HG03460 (cell line): Measurements from ENCODE around the gene GOLGA8O.
"Not testable (repeated sequence)": the region's sequence is repeated elsewhere in the genome, so short reads cannot be mapped to it uniquely, and the experiment has no call there.

Experiments used
- ATAC-seq: cut with Tn5 transposase; IDR thresholded peaks from one replicate; pipeline ENCODE4 v1.9.1; 2021; ENCODE audit not compliant: unreplicated experiment

GOLGA8O gene, protein sequence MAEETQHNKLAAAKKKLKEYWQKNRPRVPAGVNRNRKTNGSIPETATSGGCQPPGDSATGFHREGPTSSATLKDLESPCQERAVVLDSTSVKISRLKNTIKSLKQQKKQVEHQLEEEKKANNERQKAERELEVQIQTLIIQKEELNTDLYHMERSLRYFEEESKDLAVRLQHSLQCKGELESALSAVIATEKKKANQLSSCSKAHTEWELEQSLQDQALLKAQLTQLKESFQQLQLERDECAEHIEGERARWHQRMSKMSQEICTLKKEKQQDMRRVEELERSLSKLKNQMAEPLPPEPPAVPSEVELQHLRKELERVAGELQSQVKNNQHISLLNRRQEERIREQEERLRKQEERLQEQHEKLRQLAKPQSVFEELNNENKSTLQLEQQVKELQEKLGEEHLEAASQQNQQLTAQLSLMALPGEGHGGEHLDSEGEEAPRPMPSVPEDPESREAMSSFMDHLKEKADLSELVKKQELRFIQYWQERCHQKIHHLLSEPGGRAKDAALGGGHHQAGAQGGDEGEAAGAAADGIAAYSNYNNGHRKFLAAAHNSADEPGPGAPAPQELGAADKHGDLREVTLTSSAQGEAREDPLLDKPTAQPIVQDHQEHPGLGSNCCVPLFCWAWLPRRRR

DNA sequence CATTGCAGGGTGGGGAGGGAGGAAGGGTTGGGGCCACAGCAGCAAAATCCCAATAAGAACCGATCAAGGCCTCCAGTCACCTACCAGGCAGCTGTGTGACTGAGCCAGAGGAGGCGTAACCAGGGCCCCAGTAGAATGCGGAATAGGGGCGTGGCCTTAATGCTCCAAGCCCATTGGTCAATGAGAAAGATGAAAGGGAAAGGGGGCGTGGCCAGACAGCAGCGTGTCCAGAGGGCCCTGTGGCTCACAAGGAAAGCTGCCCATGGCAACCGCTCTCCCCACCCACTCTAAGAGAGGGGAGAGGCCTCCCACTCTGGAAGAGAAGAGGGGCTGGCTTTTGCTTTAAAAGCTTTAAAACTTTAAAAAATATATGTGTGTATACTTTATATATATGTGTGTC is at the start of gene GOLGA8O:
Gene GOLGA8O, minus strand, starts transcription at position 101 of the 400 bp plus-strand sequence. Its CDS starts 98 bp downstream, at position 3.
- ATAC-seq = not testable (repeated sequence)

DNA sequence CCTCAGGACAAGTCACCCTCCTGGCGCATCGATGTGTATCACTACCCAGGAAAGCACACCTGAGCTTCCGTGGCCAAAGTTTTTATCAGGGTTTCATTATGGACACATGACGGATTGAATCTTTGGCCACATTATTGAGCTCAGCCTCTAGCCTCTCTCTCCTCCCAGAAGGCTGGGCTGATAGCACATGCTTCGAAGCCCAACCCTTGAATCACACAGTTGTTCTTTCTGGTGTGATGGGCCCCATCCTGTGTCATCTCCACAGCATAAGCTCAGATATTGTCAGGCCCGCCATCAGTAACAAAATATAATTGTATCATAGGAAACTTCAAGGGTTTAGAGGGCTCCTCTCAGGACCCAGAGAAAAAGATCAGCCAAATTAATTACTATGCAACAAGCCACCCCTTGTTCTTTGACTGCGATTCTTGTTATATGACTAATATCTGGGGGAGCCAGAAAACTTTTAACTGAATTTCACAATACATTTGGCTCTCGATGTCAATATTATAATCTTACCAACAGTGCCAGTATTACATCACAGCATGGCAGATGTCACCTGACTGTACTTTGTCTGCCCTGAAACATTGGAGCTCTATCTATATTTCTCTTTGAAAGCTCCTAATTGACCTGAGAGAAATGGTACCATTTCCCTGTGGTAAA is 48.8 kb upstream of the GOLGA8O start:
- not testable (repeated sequence) for ATAC-seq

GRCh38 chr15:32502946-32503345 is 47.5 kb upstream of the GOLGA8O start:
- ATAC-seq = not testable (repeated sequence)

DNA sequence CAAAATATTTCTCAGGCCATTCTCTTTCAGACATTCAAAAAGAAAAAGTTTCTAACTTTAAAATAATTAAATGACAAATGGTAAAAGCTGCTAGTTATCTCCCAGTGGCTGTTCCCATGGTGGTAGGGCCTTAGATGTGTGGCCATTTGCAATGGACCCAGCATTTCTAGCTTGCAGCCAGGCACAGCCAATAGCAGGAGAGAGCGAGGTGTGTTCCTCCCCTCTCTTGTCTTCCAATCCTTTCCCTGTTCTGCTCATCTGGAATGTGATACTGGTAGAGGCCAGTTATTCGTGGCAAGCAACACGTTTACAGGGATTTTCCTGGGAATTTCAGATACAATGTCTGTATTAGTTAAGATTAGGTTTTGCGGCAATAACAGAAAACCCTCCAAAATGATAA is 37.3 kb upstream of the GOLGA8O start:
- not testable (repeated sequence) for ATAC-seq

DNA sequence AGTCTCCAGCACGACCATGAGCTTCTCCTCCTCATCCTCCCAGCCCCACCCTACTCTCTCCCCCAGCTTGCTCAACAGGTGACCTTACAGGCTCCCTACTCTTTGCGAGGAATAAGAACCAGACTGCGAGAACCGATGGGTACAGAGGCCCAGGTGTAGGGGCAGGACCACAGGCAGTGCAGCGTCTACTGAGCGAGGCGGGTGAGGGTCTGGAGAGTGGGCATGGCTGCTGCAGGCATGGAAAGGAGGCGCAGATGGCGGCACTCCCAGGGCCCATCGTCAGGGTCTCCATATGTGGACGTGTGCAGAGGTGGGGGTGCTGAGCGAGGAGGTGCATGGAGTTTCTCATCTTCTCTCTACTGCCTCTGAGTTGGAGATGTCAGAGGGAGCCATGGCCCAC is 31.0 kb upstream of the GOLGA8O start:
- not testable (repeated sequence) for ATAC-seq

DNA sequence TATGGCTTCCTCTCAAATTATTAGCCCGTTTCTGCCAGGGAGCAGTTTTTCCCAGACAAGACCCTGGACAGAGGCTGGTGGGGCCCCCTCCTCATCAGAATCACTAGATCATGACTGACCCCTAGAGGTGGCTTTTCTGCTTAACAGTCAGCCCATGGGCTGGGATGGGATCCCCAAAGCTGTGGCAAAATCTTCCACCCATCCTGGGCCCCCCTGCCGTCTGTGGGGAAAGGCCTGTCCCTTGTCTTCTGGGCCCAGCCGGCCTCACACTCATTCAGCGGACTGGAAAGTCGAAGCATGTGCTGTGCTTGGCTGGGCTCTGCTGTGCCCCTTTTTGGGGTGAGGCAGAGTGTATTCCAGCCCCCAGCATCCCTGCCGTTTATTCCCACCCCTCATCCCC is 27.9 kb upstream of the GOLGA8O start:
- ATAC-seq = not testable (repeated sequence)

DNA sequence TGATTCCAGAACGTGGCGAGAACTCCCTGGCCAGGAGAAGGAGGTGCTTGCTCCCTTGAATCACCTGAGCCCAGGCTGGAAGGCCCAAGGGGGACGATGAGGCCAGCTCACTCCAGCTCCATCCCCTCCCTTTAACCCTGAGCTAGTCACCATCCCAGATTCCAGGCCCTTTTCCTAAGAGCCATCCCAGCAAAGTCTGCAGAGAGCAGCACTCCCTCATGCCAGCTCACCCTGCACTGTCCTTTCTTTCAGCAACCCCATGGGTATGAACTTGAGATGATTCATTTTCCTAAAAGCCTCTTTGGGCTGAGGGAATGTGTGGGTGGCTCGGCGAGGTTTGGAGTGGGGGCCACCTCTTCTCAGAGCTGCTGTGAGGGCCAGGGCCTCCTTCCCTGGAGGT is 26.2 kb upstream of the GOLGA8O start:
- ATAC-seq = not testable (repeated sequence)

GRCh38 chr15:32468076-32468475 is 12.6 kb upstream of the GOLGA8O start:
- not testable (repeated sequence) for ATAC-seq

DNA sequence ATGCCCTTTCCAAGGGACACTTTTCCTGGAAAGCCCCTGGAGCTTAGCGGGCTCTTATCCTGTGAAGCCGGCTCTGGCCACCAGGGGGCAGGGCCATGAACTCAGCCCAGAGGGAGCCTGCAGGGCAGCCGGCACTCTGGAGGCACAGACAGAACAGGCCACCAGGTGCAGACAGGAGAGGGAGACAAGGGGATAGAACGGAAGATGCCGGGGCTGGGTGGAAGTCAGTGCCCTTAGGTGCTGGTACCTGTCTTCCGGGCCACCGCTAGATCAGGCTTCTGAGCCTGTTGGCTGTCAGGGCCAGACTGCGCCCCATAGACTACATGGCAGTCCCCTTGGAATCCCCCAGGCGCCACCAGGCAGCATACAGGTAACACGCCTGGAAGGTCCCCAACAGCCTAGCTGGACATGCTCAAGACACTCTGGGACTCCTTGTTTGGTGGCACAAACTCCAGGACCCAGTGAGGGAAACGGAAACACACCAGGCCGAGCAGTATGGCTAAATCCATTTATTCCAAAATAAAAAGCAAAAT is 14.9 kb downstream of the GOLGA8O start:
- not testable (repeated sequence) for ATAC-seq

DNA sequence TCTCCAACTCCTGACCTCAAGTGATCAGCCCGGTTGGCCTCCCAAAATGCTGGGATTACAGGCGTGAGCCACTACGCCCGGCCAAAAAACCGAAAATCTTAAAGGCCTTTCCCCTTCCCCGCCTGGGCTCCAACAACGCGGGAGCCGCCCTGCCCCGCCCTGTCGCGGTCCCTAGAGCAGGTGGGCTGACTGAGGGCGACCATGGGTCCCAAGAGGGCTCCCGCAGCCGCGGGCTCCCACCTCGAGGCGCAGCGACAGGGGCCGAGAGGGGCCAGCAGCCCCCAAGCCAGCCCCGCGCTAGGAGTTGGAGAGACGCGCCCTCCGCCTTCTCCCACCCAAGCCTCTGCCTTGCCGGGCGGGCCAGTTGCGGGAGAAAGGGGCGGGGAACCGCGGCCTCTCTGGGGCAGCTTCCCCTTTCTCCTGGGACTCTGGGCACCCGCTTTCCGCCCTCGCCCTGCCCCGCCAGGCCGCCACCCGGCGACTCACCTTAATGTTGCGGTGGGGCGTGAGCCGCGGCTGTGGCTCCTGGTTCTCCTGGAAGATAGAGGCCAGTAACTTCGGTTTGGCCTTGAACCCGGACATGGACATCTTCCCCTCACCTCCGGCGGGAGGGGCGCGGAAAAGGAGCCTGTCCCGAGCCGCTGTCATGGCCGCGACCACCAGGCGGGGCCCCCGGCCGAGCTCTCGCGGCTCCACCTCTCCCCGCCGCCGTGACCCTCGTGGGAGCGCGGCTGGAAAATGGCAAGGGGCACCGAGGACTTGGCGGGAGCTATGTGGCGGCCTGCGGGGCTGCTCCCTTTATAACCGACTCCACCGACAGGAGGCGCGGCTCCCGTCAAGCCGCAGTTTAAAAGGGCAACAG is 21.1 kb downstream of the GOLGA8O start:
- ATAC-seq = not testable (repeated sequence)

DNA sequence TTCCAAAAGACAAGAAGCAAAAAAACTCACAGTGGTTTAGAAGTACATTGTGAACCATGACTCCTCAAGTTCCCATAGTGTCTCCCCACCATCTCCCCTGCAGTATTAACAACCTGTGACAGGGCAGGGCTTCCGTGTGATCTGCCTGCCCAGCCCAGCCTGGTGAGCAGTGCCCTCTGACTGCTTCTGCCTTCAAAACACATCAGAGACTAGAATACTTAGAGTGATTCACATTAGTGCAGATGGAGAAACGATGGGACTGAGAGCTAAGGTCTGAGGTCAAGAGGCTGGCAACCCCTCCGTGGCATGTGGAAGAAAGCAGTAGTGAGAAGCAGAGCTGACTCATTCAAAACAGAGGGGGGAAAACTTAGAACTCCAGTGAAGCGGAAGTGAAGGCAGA is 27.8 kb downstream of the GOLGA8O start:
- ATAC-seq = not testable (repeated sequence)

DNA sequence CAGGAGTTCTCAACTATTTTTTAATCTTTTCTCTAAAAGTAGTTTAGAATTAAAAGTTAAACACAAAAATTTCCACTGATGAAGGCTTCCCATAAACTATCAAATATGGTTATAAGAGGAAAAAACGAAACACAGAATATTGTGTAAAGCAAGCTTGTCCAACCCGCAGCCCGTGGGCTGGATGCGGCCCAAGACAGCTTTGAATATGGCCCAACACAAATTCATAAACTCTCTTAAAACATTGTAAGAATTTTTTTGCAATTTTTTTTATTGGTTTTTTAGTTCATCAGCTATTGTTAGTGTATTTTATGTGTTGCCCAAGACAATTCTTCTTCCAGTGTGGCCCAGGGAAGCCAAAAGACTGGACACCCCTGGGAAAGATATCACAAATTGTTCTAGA is 28.9 kb downstream of the GOLGA8O start:
- not testable (repeated sequence) for ATAC-seq

- ATAC-seq = not testable (repeated sequence)
Measured at GRCh38 chr15:32407903-32408302, 47.5 kb downstream of the GOLGA8O start.

DNA sequence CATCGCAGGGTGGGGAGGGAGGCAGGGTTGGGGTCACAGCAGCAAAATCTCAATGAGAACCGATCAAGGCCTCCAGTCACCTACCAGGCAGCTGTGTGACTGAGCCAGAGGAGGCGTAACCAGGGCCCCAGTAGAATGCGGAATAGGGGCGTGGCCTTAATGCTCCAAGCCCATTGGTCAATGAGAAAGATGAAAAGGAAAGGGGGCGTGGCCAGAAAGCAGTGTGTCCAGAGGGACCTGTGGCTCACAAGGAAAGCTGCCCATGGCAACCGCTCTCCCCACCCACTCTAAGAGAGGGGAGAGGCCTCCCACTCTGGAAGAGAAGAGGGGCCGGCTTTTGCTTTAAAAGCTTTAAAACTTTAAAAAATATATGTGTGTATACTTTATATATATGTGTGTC is 52.2 kb downstream of the GOLGA8O start, which contains the start of gene GOLGA8K:
Gene GOLGA8K, minus strand, starts transcription at position 101 of the 400 bp plus-strand sequence. Its CDS starts 98 bp downstream, at position 3.
- ATAC-seq = not testable (repeated sequence)

DNA sequence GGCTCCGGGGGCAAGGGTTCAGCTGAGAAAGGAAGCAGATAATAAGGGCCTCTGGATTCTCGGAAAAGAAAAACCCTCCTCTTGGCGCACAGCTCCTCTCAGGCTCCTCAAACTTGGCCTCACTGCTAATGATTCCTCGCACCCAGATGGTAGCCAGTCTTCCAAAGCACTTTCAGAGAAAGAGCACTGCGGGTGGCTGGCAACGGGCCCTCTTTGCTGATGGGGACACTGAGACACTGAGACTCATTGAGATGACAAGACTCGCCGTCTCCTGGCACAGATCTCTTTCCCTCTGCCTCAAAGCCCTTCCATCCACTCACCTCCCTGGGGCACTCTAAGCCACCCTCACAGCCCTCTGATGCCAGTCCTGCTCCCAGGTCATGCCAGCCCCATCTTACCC is 58.9 kb downstream of the GOLGA8O start:
- not testable (repeated sequence) for ATAC-seq
